BJ (cell line): Measurements from ENCODE around the gene LRP8. TPM values are rescaled to one million over a fixed set of nuclear protein-coding genes. Genes with fewer than 3 reads are reported as not detected.

Source experiments
- CTCF ChIA-PET: fragments of 350-600 bp; formaldehyde crosslinking; extraction: SDS; loops from one replicate; lab custom pipeline; 2021; ENCODE audit warnings: antibody characterized with exemption, inconsistent platforms; lab: Yijun Ruan, JAX
- POLR2A ChIA-PET: fragments of 300-600 bp; sonication (Branson Sonifier 250); formaldehyde crosslinking; extraction: SDS; loops from one replicate; lab custom pipeline; 2021; ENCODE audit warnings: antibody characterized with exemption; lab: Charles Lee
- DNase-seq: peaks from one replicate; pipeline ENCODE4 v3.0.0-alpha.2; 2011; ENCODE audit warnings: low read depth
- H3K27me3 ChIP-seq: 2 replicates; pipeline ENCODE4 v1.6.0; 2011; ENCODE audit warnings: low read length; ENCODE audit not compliant: control insufficient read depth, insufficient read depth
- H3K36me3 ChIP-seq: 2 replicates; pipeline ENCODE4 v1.5.1; 2011; ENCODE audit warnings: low read length; ENCODE audit not compliant: control insufficient read depth, insufficient read depth
- H3K4me3 ChIP-seq: 2 replicates; pipeline ENCODE4 v1.5.1; 2011; ENCODE audit warnings: low read depth, mild to moderate bottlenecking, control low read depth, low read length
- polyA minus RNA-seq: library from RNA; depleted of rRNA, polyadenylated mRNA; stranded (reverse); fragments of >200 nt; gene quantifications from 2 replicates; pipeline ENCODE4 v1.2.3, GENCODE V29; 2011; rRNA and poly(A)+ RNA removed
- polyA plus RNA-seq: library from polyadenylated mRNA; depleted of rRNA; stranded (reverse); fragments of >200 nt; gene quantifications from 2 replicates; pipeline ENCODE4 v1.2.3, GENCODE V29; 2011; rRNA removed
- TF ChIP-seq, protein P1 (sequence below): IDR thresholded peaks from 2 replicates; pipeline ENCODE4 v1.5.1; 2011; ENCODE audit warnings: low read depth, mild to moderate bottlenecking, control low read depth, inconsistent platforms, low read length, moderate library complexity; ENCODE audit not compliant: insufficient read depth

LRP8 gene
- polyA plus RNA-seq (10.5 and 18.2 TPM in 2 replicates), polyA minus RNA-seq (16.7 and 21.6 TPM in 2 replicates)

DNA sequence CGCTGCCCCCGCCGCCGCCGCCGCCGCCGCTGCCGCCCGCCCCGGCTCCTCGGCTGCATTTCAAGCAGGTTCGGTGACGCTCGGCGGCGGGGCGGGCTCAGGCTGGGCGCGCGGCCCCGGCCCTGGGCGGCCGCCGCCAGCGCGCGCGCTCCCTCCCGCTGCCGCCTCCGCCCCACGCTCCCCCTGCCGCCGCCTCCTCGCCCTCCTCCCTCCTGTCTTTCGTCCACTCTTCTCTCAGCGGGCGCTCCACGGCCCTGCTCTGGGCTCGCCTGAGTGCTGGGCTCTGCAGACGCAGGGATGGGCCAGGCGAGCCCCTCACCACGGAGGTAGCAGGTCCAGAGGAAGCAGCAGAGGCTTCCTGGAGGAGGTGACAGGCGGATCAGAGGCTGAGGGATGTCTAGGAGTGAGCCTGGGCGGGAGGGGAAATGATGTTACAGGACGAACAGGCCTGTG is at the start of gene LRP8:
TSS of gene LRP8 (minus strand) at position 62 of the 453 bp plus-strand sequence. CDS start 158 bp downstream, outside the sequence.
- Histone ChIP-seq H3K36me3 (no peaks in the 10 kb centered on the region), H3K4me3 (peak within 1 kb of the TSS; percentile 72), H3K27me3 (no peaks in the 10 kb centered on the region)
- ChIA-PET POLR2A (no interaction called here), CTCF (no interaction called here)
- TF ChIP-seq, protein P1, sequence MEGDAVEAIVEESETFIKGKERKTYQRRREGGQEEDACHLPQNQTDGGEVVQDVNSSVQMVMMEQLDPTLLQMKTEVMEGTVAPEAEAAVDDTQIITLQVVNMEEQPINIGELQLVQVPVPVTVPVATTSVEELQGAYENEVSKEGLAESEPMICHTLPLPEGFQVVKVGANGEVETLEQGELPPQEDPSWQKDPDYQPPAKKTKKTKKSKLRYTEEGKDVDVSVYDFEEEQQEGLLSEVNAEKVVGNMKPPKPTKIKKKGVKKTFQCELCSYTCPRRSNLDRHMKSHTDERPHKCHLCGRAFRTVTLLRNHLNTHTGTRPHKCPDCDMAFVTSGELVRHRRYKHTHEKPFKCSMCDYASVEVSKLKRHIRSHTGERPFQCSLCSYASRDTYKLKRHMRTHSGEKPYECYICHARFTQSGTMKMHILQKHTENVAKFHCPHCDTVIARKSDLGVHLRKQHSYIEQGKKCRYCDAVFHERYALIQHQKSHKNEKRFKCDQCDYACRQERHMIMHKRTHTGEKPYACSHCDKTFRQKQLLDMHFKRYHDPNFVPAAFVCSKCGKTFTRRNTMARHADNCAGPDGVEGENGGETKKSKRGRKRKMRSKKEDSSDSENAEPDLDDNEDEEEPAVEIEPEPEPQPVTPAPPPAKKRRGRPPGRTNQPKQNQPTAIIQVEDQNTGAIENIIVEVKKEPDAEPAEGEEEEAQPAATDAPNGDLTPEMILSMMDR: no peak
- DNase-seq: no peak

DNA sequence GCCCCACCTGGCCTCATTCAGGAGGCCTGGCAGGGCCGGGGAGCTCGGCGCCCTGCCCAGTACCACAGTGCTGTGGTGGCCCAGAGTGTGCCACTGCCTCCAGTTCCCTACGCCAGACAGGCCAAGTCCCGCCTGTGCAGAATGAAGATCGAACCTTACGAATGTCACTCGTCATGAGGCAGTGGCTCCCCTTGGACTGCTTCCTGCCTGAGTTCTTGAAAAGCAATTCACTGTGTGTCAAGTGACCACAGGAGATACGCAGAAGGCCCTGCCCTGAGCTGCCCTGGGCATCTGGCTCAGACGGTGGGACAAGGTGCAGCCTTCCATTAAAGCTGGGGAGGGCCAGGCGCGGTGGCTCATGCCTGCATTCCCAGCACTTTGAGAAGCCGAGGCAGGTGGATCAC is 49.6 kb upstream of the LRP8 start:
- DNase-seq: no peak
- no peaks in the 10 kb centered on the region for H3K36me3 ChIP-seq
- CTCF ChIA-PET: no interaction called here
- no peaks in the 10 kb centered on the region; the same call in none of the 2 replicates for H3K27me3 ChIP-seq
- TF ChIP-seq, protein P1: no peak
- POLR2A ChIA-PET: no interaction called here
- H3K4me3 ChIP-seq: no peak overlapping the region

DNA sequence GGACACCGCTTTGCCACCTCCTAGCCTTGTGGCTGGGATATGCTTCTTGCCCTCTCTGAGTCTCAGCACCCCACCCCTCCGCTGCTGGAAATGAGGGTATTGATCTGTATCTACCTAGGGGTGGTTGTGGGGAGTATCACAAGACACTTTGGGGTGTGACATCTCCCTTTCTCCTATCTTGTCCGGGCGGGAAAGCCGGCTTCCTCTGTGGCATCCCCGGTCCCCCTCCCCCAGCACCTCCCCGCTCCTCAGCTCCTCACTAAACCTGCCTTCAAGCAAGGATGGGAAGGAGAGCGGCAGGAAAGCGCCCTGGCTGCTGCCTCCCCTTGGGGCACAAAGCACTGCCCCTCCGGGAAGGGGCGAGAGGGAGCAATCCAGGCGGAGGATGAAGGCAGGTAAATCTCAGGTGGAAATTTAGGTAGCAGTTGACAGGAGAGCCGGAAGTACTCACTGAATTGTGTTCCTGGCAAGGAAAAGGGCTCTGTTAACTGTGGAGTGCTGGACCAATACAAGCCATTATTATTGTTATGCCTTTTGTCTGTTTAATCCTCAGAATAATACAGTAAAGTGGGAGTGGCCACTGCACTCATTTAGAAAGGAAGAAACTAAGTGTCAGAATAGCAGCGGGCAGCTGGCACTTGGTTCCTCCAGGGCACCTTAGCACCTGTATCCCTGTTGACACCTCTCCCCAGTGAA is 49.0 kb upstream of the LRP8 start:
- POLR2A ChIA-PET: no interaction called here

DNA sequence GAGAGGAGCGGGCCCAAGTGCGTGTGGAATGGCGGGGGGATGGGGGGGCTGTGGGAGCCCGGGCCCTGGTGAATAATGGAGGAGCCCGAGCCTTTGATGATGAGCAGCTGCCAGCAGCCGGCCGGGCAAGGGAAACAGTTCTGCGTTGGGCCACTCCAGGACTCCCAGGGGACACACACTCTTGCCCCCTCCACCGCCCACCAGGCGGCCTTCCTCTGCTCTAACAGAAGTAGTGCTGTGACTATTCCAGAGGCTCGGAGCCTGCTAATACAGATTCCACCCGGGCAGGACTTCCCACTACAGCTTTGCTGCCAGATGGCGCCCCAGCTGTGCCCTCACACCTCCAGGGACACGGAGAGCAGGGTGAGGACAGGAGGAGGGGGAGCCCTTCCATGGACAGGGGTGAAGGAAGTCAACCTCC is 48.2 kb upstream of the LRP8 start:
- peaks cover 1% of the 10 kb centered on the region for H3K27me3 ChIP-seq
- no peak for DNase-seq
- no peak overlapping the region for H3K4me3 ChIP-seq
- POLR2A ChIA-PET: no interaction called here
- TF ChIP-seq, protein P1: no peak
- H3K36me3 ChIP-seq: no peaks in the 10 kb centered on the region
- CTCF ChIA-PET: interaction anchor here (2.1 kb wide), 2 partner anchors 17 to 98 kb away, joined by 9 to 11 read pairs; no protein-coding TSS in a partner anchor

More for the DNA sequence above, 49.0 kb upstream of the LRP8 start:
- peaks cover under 1% of the 10 kb centered on the region for H3K27me3 ChIP-seq
- no peak for DNase-seq
- no peak overlapping the region for H3K4me3 ChIP-seq
- CTCF ChIA-PET: interaction anchor here (2.1 kb wide), 1 partner anchor 17 kb away, joined by 9 read pairs; no protein-coding TSS in a partner anchor
- TF ChIP-seq, protein P1: no peak
- no peaks in the 10 kb centered on the region for H3K36me3 ChIP-seq

DNA sequence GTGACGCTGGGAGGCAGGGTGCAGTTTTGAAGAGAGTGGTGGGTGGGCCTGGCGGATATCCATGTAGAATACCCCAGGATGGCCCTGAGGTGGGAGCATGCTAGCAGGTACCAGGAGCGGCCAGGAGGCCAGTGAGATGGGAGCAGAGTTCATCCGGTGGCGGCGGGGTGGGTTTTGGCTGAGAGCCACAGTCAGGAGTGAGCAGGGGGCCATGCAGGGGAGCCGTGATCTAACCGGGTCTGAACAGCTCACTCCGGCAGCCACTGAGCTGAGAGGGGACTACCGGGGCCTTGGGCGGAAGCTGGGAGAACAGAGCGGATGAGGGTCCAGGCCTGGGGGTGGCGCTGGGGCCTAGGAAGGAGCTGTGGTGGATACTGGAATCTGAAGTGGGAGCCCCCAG is 47.6 kb upstream of the LRP8 start:
- ChIA-PET POLR2A (no interaction called here), CTCF (interaction anchor here (2.1 kb wide), 2 partner anchors 18 to 97 kb away, joined by 9 to 11 read pairs; no protein-coding TSS in a partner anchor)
- Histone ChIP-seq H3K36me3 (no peaks in the 10 kb centered on the region), H3K4me3 (no peak overlapping the region), H3K27me3 (peaks cover 1% of the 10 kb centered on the region)
- TF ChIP-seq, protein P1: no peak
- no peak for DNase-seq
